Heart right ventricle (tissue), 16 donors: ENCODE results near the gene SAA4. TPM values are rescaled to one million over a fixed set of nuclear protein-coding genes. Genes with fewer than 3 reads are reported as not detected.

ENCODE experiments used
- ATAC-seq, 8 donors: fragments of 200-7000 bp; cut with Tn5 transposase; one replicate each; pipeline ENCODE4 v1.9.1; 2020; ENCODE audit warnings: mild to moderate bottlenecking in 8 of 8, moderate library complexity in 8 of 8, moderate number of reproducible peaks in 1 of 8
- DNase-seq, 2 donors: peaks; one replicate each; pipeline ENCODE4 v3.0.0-alpha.2; 2020
- H3K27ac ChIP-seq, 10 donors: fragments of 200-600 bp; sonication (generic) in 2 of 10; one replicate each; pipeline versions ENCODE4 v1.5.0 to v1.8.0; 2020 to 2022; ENCODE audit warnings: mild to moderate bottlenecking in 3 of 10
- H3K27me3 ChIP-seq, 7 donors: fragments of 200-600 bp; one replicate each; pipeline ENCODE4 v1.8.0; 2021 to 2022; ENCODE audit warnings: mild to moderate bottlenecking in 2 of 7
- H3K36me3 ChIP-seq, 9 donors: fragments of 200-600 bp; sonication (generic) in 1 of 9; one replicate each; pipeline versions ENCODE4 v1.5.0 to v1.8.0; 2020 to 2022; ENCODE audit warnings: mild to moderate bottlenecking in 2 of 9
- H3K4me1 ChIP-seq, 9 donors: fragments of 200-600 bp; sonication (generic) in 1 of 9; one replicate each; pipeline versions ENCODE4 v1.5.0 to v1.8.0; 2020 to 2022; ENCODE audit warnings: mild to moderate bottlenecking in 4 of 9
- H3K4me3 ChIP-seq, 10 donors: fragments of 200-600 bp; sonication (generic) in 2 of 10; one replicate each; pipeline versions ENCODE4 v1.5.0 to v1.8.0; 2020 to 2022; ENCODE audit warnings: mild to moderate bottlenecking in 7 of 10, moderate library complexity in 2 of 10
- H3K9me3 ChIP-seq, 11 donors: fragments of 200-600 bp in 10 of 11; sonication (generic) in 2 of 11; one replicate each; pipeline versions ENCODE4 v1.5.0 to v1.8.0; 2013 to 2022; ENCODE audit warnings: mild to moderate bottlenecking in 2 of 11, control low read depth in 1 of 11, moderate library complexity in 1 of 11
- WGBS, 2 donors: extraction: QIAGEN DNeasy Blood & Tissue Kit; methylation state at CpG; one replicate each; pipeline ENCODE4 v1.1.7; 2013; ENCODE audit warnings: inconsistent platforms in 1 of 2; 5-methylcytosine and 5-hydroxymethylcytosine counted together
- intact Hi-C, 10 donors: fragments of 100-400 bp; cut with DNase I; formaldehyde crosslinking; loops; one replicate each; pipeline versions ENCODE4 v1.11.1 to v1.14.2; 2022
- long read RNA-seq, 3 donors: library from polyadenylated mRNA; unstranded; transcript quantifications; one replicate each; pipeline ENCODE4 v2.0.0, GENCODE V29; 2020 to 2021
- polyA plus RNA-seq, 2 donors: library from polyadenylated mRNA; stranded (reverse); fragments of 200-250 nt; gene quantifications; one replicate each; pipeline ENCODE4 v1.2.3, GENCODE V29; 2013
- total RNA-seq, 10 donors: library from RNA; stranded (reverse); fragmentation: NEBNext Ultra II Directional in 3 of 10; extraction: Animal tissue kit (Norgen Biotek cat#: 25700) in 3 of 10; gene quantifications; one replicate each; pipeline versions ENCODE4 v1.2.1 to v1.2.4, GENCODE V29; 2021 to 2023
- TF ChIP-seq, protein P1 (sequence below), 9 donors: fragments of 200-600 bp; sonication (generic) in 2 of 9; IDR thresholded peaks; one replicate each; pipeline versions ENCODE4 v1.5.0 to v1.8.0; 2021 to 2022; ENCODE audit warnings: antibody characterized with exemption in 9 of 9, mild to moderate bottlenecking in 5 of 9, moderate library complexity in 1 of 9
- donor health status: Arrhythmogenic right ventricular cardiomyopathy.
- donor health status: ischemic (EF 13 %, LVEDD 7.1; RV severe dilation, severe dysfunction).
- donor health status: healthy with polysubstance abuse.
- donor health status: DM: no; HTN: yes; CAD: no.
- donor health status: DM: no; HTN: no; CAD: no.
- donor health status: ischemic (EF 25% LVEDD 6.9; RV normal size, moderate dysfunction).
- donor health status: ischemic (EF 25% LVEDD 5.7; RV mildly dilated, moderate dysfunction).
- donor health status: healthy.
- donor health status: DM: yes; HTN: yes; CAD: no.
- donor health status: Ischemic cardiomyopathy.
- donor health status: ischemic (EF 35%, LVEDD 5.7; RV mildly dilated, moderate dysfunction).
- donor health status: nonischemic (EF 11% LVEDD 7.7; RV severe dilation, severe dysfunction).
- donor health status: DM: yes; HTN: yes; CAD: no.
- donor health status: PGD.
- donor health status: ischemic (EF 29% LVEDD 5.4; RV normal size, mild dysfunction).
- donor health status: nonischemic (EF 23%, LVEDD 6.1; RV moderate dilation, normal function).

SAA4 gene, protein sequence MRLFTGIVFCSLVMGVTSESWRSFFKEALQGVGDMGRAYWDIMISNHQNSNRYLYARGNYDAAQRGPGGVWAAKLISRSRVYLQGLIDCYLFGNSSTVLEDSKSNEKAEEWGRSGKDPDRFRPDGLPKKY
- total RNA-seq (not detected), polyA plus RNA-seq (not detected)
- long read RNA-seq, donor 1: 0 reads
- long read RNA-seq, donor 2: 0 reads
- long read RNA-seq, donor 3: 0 reads

DNA sequence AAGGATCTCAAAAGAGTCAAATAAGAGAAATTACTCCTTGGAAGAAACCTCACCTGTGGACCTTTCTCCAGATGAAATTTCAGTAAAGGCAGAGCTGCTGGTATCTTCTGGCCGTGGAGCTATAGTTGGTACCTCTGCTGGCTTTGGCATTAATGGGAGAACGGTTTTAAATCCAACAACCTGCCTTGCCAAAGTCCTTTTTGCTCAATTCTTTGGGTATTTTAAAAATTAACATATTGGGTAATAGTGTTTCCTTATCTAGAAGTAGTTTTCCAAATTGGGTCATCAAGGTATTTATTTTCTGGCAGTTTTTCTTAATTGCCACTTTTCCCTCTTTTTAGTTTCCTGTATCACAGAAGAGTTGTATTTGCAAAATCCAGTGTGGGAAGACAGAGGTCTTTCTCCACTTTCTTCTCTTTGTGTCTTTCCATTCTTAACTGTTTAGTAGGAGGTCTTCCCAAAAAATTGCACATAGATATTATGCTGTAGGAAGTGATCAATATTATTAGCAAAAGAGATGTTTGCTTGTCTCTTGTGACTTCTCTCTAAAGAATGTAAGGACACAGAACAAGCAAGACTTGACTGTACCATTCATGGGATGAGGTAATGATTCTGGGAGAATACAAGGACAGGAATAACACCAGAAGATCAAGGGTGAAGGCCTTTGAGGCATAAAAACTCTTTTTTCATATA is at the start of gene SAA4:
Gene SAA4, minus strand, starts transcription at position 139 of the 693 bp plus-strand sequence. CDS start 876 bp downstream, outside the sequence.
- TF ChIP-seq, protein P1, sequence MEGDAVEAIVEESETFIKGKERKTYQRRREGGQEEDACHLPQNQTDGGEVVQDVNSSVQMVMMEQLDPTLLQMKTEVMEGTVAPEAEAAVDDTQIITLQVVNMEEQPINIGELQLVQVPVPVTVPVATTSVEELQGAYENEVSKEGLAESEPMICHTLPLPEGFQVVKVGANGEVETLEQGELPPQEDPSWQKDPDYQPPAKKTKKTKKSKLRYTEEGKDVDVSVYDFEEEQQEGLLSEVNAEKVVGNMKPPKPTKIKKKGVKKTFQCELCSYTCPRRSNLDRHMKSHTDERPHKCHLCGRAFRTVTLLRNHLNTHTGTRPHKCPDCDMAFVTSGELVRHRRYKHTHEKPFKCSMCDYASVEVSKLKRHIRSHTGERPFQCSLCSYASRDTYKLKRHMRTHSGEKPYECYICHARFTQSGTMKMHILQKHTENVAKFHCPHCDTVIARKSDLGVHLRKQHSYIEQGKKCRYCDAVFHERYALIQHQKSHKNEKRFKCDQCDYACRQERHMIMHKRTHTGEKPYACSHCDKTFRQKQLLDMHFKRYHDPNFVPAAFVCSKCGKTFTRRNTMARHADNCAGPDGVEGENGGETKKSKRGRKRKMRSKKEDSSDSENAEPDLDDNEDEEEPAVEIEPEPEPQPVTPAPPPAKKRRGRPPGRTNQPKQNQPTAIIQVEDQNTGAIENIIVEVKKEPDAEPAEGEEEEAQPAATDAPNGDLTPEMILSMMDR (IDR thresholded peaks at IDR 0.05): no peak
- intact Hi-C loops: no loop called here
- Histone ChIP-seq H3K9me3 (no peaks in the 10 kb centered on the region), H3K36me3 (no peaks in the 10 kb centered on the region), H3K4me1 (no peaks in the 10 kb centered on the region), H3K27me3 (peaks cover 0 to 47% (median 9%) of the 10 kb centered on the region in 7 donors), H3K27ac (no peak within 1 kb of the TSS), H3K4me3 (no peak within 1 kb of the TSS)
- DNase-seq: no peak
- 66 to 77% methylated on average over 2 of the region's 2 CpGs for WGBS, 2 donors
- no peak for ATAC-seq

DNA sequence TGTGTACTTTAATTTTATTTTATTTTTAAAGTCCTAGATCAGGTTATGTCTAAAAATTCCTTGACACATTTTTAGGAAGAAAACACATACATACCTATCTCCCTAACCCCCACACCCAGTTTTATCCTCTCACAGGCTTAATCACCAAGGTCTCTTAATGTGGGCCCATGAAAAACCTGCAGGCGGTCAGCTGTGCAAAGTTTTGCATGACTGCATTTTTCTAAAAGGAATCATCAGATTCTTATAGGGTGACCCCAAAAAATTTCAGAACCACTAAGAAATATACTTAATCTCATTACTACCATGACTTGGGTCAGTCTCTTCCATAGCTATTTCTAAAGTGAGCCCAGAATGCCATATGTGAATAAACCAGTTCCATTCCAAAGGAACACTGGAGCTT is 49.2 kb upstream of the SAA4 start:
- 98 to 100% methylated on average over 1 of the region's 1 CpG for WGBS, 2 donors
- ATAC-seq (no peak), DNase-seq (no peak)
- H3K4me3 ChIP-seq: no peak overlapping the region
- H3K27ac ChIP-seq: no peak overlapping the region
- TF ChIP-seq, protein P1 (IDR thresholded peaks at IDR 0.05): no peak
- no peaks in the 10 kb centered on the region for H3K27me3 ChIP-seq
- H3K9me3 ChIP-seq: no peaks in the 10 kb centered on the region
- no peaks in the 10 kb centered on the region for H3K4me1 ChIP-seq
- intact Hi-C loops: no loop called here
- peaks cover 0 to 100% (median 41%) of the 10 kb centered on the region in 9 donors for H3K36me3 ChIP-seq

DNA sequence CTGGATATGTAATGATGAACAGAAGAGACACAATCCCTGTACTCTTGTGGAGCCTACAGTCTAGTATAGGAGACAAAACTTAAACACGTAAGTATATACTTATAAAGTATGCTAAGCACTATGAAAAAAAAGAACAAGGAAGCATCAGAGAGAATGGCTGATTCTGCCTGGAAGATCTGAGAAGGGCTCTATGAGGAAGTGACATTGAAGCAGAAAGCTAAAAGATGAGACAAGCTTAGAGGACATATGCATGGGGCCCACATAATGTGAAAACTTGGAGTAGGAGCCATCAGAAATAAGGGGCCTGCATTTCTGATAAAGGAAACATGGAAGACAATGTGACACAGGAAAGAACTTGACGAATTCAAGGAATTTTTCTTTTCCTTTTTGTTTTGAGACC is 46.0 kb upstream of the SAA4 start:
- Histone ChIP-seq H3K36me3 (peaks cover 0 to 100% (median 39%) of the 10 kb centered on the region in 9 donors), H3K4me1 (peaks cover 0 to 6% (median 0%) of the 10 kb centered on the region in 9 donors), H3K4me3 (no peak overlapping the region), H3K27me3 (no peaks in the 10 kb centered on the region), H3K9me3 (no peaks in the 10 kb centered on the region), H3K27ac (no peak overlapping the region)
- ATAC-seq: no peak
- DNase-seq: no peak
- TF ChIP-seq, protein P1 (IDR thresholded peaks at IDR 0.05): no peak
- intact Hi-C loops: no loop called here
- 86 to 91% methylated on average over 2 of the region's 2 CpGs for WGBS, 2 donors

DNA sequence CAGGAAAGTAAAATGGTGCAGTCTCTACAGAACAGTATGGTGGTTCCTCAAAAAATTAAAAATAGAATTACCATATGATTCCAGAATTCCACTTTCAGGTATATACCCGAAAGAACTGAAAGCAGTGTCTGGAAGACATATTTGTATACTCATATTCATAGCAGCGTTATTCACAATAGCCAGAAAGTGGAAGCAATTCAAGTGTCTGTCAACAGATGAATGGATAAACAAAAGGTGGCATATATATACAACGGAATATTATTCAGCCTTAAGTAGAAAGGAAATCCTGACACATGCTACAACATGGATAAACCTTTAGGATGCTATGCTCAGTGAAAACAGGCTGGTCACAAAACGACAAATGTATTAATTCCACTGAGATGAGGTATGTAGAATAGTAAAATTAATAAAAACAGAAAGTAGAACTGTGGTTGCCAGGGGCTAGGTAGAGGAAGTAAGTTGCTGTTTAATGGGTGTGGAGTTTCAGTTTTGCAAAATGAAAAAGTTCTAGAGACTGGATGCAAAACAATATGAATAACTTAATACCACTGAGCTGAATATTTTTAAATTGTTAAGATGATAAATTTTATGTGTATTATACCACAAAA is 43.9 kb upstream of the SAA4 start:
- TF ChIP-seq, protein P1 (IDR thresholded peaks at IDR 0.05): no peak
- H3K9me3 ChIP-seq: no peaks in the 10 kb centered on the region
- DNase-seq (no peak), ATAC-seq (no peak)
- 83 to 88% methylated on average over 4 of the region's 4 CpGs for WGBS, 2 donors
- H3K27ac ChIP-seq: peak overlapping the region in 1 of 10 donors; percentile 45
- peaks cover 0 to 12% (median 0%) of the 10 kb centered on the region in 9 donors for H3K4me1 ChIP-seq
- H3K27me3 ChIP-seq: no peaks in the 10 kb centered on the region
- no peak overlapping the region for H3K4me3 ChIP-seq
- intact Hi-C loops: no loop called here
- peaks cover 0 to 85% (median 20%) of the 10 kb centered on the region in 9 donors for H3K36me3 ChIP-seq
